ENCODE data around the gene SIM2. TPM values are rescaled to one million over a fixed set of nuclear protein-coding genes. Genes with fewer than 3 reads are reported as not detected.
A peak's percentile ranks its signal among the peaks of the same experiment; 100 is the strongest.

SIM2 gene
- total and polyA plus RNA-seq, 9 donors: 0.01 to 0.23 (median 0.11) TPM; not detected in 4

DNA sequence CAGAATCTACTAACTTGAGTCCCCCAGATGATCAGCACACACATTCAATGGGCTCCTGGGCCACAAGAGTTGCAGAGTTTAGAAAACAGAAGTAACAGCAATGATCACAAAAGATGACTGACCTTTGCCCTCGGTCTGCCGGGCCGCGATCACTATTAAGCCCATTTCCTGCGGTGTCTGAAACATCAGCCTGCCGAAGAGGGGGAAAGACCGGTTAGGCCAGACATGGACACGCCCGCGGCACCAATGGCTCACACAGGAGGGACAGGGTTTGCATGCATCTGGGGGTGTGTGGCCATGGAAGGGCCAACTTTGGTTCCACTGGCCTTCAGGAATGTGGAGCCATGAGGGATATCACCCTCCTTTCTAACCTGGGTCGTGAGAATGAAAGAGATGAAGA lies 68.2 kb downstream of the SIM2 start:
- no peak overlapping the region for H3K4me3 ChIP-seq
- H3K4me1 ChIP-seq (ENCODE audit: insufficient read depth): peaks cover 6% of the 10 kb centered on the region
- H3K27me3 ChIP-seq: no peaks in the 10 kb centered on the region
- DNase-seq: no peak
- intact Hi-C loops (cut with DNase I): no loop called here
- 97 to 99% (median 98%) methylated on average over 11 of the region's 11 CpGs for WGBS, 3 donors
- no peak overlapping the region for H3K27ac ChIP-seq
- H3K9me3 ChIP-seq: no peaks in the 10 kb centered on the region
- TF ChIP-seq, protein P1, sequence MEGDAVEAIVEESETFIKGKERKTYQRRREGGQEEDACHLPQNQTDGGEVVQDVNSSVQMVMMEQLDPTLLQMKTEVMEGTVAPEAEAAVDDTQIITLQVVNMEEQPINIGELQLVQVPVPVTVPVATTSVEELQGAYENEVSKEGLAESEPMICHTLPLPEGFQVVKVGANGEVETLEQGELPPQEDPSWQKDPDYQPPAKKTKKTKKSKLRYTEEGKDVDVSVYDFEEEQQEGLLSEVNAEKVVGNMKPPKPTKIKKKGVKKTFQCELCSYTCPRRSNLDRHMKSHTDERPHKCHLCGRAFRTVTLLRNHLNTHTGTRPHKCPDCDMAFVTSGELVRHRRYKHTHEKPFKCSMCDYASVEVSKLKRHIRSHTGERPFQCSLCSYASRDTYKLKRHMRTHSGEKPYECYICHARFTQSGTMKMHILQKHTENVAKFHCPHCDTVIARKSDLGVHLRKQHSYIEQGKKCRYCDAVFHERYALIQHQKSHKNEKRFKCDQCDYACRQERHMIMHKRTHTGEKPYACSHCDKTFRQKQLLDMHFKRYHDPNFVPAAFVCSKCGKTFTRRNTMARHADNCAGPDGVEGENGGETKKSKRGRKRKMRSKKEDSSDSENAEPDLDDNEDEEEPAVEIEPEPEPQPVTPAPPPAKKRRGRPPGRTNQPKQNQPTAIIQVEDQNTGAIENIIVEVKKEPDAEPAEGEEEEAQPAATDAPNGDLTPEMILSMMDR (IDR thresholded peaks at IDR 0.05): no peak
- TF ChIP-seq POLR2A (IDR thresholded peaks at IDR 0.05) (no peak), EP300 (IDR thresholded peaks at IDR 0.05) (no peak)
- H3K36me3 ChIP-seq: no peaks in the 10 kb centered on the region

DNA sequence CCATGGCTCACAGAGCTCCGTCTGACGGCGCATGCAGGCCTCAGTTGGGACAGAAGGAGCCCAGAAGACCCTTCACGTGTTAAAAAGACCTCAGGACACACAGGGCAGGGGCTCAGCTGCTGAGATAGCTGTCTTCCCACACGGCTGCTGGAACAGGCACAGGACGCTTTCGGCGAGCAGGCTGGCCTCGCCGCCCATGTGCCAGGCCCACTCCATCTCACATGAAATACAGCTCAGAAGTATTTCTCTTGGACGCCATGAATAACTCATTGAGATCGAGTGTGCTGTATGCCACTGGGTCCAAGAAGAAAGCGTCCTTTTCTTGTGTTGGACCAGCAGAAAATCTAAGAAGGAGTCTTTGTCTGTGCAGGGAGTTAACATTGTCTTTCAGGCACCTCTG lies 69.6 kb downstream of the SIM2 start:
- 70 to 83% (median 82%) methylated on average over 13 of the region's 13 CpGs for WGBS, 3 donors
- H3K4me1 ChIP-seq (ENCODE audit: insufficient read depth): peaks cover 10% of the 10 kb centered on the region
- H3K27ac ChIP-seq: no peak overlapping the region
- H3K9me3 ChIP-seq: no peaks in the 10 kb centered on the region
- intact Hi-C loops (cut with DNase I): no loop called here
- no peak for TF ChIP-seq EP300 (IDR thresholded peaks at IDR 0.05)
- TF ChIP-seq, protein P1 (IDR thresholded peaks at IDR 0.05): no peak
- TF ChIP-seq POLR2A (IDR thresholded peaks at IDR 0.05): no peak
- H3K36me3 ChIP-seq: no peaks in the 10 kb centered on the region
- no peak for DNase-seq
- H3K4me3 ChIP-seq: no peak overlapping the region
- no peaks in the 10 kb centered on the region for H3K27me3 ChIP-seq

DNA sequence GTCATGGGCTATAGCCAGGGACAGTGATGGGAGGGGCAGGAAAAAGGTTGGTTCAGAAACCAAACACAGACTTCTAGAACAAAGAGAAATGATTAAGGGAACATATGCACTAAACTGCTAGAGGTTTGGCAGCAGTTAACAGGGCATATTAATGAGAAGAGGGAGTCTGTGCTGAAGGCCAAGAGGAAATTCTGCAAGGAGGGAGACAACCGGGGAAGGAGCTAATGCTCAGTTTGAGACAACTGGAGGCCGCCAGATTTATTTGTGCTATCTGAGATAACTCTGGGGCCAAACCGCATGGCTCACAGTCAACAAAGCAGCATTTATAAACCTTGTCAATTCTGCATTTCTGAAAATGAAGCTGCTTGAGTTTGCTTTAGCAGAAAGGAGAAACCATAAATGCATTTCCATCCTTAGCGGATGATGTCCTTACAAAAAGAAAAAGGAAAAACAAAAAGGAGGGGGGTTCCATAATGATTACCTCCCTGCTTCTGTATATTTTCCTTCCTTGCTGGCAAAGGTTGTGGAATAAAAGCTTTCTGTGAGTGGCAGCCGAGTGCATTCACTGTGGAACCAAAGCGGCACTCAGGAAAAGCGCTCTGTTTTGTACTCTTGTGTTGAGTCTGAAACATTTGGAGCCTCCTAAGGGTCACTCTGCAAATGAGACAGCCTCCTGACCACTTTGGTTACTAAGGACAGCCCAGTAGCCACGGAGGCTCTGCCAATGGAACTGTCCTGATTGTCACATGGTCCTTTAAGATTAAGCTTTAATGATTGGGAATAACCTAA lies 70.3 kb downstream of the SIM2 start:
- Histone ChIP-seq H3K9me3 (no peaks in the 10 kb centered on the region), H3K36me3 (no peaks in the 10 kb centered on the region), H3K27me3 (no peaks in the 10 kb centered on the region), H3K4me3 (no peak overlapping the region), H3K4me1 (ENCODE audit: insufficient read depth) (peaks cover 13% of the 10 kb centered on the region), H3K27ac (no peak overlapping the region)
- intact Hi-C loops (cut with DNase I): no loop called here
- WGBS, 3 donors: 32 to 37% (median 36%) methylated on average over 8 of the region's 8 CpGs
- TF ChIP-seq POLR2A (IDR thresholded peaks at IDR 0.05) (no peak), EP300 (IDR thresholded peaks at IDR 0.05) (no peak)
- TF ChIP-seq, protein P1 (IDR thresholded peaks at IDR 0.05): no peak
- peak in 1 of 5 donors; percentile 22 for DNase-seq

DNA sequence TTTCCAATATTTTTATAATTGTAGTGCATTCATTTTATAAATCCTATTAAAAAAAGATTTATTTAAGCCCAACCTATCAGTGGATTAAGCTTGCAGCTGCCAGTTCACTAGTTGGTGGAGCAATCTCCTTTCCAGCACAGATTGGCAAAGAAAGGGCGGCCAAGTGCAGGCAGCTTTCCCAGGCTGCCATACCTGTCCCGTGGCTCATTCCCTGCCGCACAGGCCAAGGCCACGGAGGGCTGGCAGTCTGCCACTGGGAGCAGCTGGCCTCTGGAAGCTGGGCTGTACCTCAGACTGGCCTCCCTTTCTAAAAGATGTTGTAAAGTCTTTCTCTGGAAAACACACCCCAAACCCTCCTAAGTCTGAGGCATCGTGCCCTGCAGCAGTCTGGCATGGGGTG lies 74.2 kb downstream of the SIM2 start:
- H3K4me3 ChIP-seq: no peak overlapping the region
- H3K27me3 ChIP-seq: no peaks in the 10 kb centered on the region
- intact Hi-C loops (cut with DNase I): no loop called here
- peak; percentile 52 to 87 (median 77) for DNase-seq
- peaks cover 13% of the 10 kb centered on the region for H3K4me1 ChIP-seq (ENCODE audit: insufficient read depth)
- TF ChIP-seq, protein P1 (IDR thresholded peaks at IDR 0.05): no peak
- TF ChIP-seq POLR2A (IDR thresholded peaks at IDR 0.05) (no peak), EP300 (IDR thresholded peaks at IDR 0.05) (no peak)
- H3K36me3 ChIP-seq: no peaks in the 10 kb centered on the region
- 9 to 24% (median 10%) methylated on average over 5 of the region's 5 CpGs for WGBS, 3 donors
- H3K9me3 ChIP-seq: no peaks in the 10 kb centered on the region
- no peak overlapping the region for H3K27ac ChIP-seq
